NCI-H128 (cell line): ENCODE measurements around the gene WDR86.

ENCODE experiments used
- DNase-seq: peaks from one replicate; lab custom pipeline; 2025; ENCODE audit not compliant: unreplicated experiment; lab: John Stamatoyannopoulos, UW

Gene WDR86

DNA sequence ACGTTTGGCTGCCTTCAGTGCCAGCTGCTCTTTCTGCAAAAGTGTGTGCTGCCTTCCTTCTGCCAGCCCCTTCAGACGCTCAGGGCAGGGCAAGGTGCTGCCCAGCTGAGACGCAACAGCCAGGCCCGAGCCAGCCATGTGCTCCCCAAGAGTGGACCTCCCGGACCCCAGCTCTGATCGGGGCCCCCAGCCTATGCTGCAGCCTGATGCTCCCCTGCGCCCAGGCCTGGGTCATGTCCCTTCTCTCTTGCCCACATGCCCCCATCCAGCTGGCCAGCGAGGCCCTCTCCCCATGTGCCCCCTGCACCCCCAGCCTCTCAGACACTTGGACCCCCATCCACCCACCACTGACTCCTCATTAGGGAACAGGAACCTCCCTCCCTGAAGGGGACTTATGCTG is 17.8 kb downstream of the WDR86 start:
- DNase-seq, result no peak

GRCh38 chr7:151391358-151391730 is 18.5 kb downstream of the WDR86 start:
- DNase-seq, result no peak

DNA sequence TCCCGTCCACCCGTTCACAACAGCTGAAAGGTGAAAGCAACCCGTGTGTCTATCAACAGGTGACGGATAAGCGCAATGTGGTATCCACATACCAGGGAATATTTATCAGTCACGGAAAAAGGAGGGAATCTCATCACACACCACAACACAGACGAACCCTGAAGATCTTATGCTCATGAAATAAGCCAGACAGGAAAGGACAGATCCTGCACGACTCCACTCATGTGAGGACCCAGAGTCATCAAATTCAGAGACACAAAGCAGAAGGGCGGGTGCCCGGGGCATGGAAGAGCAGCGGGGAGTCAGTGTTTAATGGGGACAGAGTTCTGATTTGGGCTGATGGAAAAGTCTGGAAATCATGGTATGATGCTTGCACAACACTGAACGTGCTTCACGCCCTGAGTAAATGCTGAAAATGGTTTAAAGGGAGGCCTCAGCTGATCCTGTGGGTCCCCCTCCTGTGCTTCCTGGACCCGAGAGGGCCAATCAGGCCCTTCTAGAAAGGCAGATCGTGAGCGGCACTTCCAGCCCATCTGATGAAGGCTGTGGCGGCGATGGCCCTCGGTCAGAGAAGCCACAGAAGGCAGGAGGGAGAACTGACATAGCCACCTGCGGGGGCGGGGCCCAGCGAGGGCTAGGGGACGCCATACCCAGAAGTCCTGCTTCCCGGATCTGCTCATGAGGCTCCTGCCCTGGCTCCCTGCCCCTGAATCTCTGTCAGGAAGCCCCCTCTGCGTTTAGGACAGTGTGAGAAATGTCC is 19.1 kb downstream of the WDR86 start:
- DNase-seq, result no peak

DNA sequence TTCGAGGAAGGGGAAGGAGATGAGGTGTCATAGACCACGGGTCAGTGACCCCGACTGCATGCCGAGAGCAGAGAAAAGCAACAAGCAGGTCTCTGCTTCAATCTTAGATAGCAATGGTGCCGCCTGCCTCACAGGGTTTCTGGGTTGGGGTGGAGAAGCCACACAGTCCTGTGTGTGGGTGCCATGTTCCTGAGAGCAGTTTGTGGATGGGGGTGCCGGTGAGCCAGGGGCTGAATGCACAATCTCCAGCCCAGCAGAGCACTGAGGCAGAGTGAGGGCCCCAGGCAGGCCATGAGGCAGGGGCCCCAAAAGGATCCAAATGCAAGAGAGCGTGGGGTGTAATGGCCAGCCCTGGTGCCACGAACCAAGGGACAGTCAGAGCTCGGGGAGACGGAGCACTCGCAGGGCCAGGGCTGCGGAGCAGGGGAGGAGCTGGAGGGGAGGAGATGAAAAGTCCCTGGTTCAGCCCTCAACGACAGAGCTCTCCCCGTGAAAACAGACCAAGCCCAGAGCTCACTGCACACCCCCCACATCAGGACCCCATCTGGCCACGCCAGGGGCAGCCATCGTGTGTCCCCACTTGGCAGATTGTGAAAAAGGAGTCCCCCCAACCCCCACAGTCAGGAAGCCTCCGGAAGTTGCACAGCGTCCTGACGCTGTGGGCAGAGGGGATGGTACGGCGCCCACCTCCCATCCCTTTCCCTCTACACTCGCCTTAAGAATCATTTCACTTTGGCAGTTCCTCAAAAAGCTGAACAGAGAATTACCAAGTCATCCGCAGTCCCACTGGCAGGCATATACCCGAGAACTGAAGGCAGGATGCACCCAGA is 19.9 kb downstream of the WDR86 start:
- DNase-seq, result no peak

DNA sequence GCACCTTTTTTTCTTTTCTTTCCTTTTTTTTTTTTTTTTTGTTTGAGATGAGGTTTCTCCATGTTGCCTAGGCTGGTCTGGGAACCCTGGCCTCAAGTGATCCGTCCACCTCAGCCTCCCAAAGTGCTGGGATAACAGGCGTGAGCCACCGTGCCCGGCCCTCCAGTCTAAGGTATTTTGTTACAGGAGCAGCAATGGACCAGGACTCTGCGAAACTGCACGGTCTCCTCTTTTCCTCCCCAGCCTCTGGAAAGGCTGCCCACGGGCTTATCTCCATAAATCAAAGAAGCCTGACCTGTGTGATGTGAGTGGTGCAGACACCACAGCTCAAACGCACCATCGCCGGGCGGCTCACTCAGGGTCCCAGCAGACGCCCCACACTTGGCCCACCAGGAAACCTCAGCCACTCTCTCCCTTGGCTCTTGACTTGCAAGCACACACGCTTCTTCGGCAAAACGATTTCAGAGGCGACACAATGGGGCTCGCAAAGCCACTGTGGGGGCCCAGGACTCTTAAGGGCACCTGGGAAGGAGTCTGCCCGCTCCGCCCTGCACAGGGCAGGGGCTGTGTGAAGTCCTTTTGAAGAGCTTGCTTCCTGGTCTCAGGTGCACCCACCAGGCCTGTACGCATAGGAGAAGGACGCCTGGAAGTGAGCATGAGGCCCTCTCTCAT is 20.6 kb downstream of the WDR86 start:
- DNase-seq, result no peak

GRCh38 chr7:151388430-151388829 is 21.4 kb downstream of the WDR86 start:
- DNase-seq, result no peak

- DNase-seq, result no peak
These were observed 21.9 kb downstream of the WDR86 start for GRCh38 chr7:151388007-151388297.

DNA sequence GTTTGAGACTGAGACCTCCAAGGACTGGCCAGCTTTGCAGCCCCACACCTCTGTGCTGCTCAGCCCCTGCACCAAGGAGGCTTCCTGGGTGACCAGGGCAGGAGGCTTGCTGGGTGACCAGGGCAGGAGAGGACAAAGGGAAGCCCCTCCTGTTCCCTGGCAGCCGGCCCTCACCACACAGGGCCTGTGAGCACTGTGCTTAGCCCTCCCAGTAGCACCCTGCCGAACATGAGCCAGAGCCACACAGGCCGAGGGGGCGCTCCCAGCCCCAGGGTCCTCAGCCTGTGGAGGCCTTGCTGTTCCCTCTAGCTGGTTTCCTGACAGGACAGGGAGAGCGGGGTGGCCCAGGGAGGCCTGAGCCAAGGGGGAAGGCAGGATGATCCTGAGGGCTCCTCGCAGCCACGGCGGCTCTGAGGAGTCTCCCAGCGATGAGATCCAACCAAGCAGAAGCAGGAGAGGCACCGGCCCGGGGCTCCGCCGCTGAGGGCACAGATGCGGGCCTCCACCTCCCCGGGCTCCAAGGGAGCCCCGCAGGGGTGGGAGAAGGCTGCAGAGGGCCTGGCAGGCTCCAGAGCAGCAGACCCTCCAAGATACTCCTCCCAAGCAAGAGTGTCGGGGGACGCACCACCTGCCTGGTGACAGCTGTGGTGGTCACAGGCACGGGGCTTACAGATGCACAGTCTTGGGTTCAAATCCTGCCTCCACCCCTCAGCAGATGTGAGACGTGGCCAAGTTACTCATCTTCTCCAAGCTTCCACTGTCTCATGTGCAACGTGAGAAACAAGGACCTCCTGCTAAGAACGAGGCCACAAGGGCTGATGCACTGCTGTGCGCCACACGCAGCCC is 22.5 kb downstream of the WDR86 start:
- no peak for DNase-seq

GRCh38 chr7:151386301-151387160 is 23.3 kb downstream of the WDR86 start:
- DNase-seq, result no peak

DNA sequence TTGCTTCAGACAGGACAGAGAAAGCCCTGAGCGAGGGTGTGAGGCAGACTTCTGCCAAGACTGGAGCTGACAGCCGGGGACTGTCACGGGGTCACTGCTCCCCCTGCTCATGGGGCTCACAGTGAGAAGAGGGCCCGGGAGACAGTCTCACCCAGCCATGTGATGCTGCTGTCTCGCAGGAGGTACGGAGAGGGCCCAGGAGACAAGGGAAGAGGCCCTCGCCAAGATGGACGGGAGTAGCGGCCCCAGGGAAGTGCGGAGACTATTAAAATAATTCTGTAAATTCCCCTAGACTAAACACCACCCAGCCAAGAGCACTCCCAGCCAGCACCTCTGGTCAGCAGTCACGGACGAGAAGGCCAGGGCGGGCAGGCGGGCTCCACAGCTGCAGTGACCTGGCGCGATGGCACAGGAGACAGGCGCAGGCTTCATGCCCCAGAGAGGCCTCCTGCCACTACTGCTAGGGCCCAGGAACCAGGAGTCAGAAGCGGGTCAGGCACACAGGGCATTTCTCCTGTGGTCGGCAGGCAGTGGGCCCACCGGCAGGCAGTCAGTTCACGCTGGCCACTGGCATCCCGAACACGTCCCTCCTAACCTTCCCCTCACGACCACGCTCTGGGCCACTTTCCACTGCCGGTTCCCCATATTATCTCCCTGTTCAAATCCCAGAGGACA is 24.1 kb downstream of the WDR86 start:
- no peak for DNase-seq

DNA sequence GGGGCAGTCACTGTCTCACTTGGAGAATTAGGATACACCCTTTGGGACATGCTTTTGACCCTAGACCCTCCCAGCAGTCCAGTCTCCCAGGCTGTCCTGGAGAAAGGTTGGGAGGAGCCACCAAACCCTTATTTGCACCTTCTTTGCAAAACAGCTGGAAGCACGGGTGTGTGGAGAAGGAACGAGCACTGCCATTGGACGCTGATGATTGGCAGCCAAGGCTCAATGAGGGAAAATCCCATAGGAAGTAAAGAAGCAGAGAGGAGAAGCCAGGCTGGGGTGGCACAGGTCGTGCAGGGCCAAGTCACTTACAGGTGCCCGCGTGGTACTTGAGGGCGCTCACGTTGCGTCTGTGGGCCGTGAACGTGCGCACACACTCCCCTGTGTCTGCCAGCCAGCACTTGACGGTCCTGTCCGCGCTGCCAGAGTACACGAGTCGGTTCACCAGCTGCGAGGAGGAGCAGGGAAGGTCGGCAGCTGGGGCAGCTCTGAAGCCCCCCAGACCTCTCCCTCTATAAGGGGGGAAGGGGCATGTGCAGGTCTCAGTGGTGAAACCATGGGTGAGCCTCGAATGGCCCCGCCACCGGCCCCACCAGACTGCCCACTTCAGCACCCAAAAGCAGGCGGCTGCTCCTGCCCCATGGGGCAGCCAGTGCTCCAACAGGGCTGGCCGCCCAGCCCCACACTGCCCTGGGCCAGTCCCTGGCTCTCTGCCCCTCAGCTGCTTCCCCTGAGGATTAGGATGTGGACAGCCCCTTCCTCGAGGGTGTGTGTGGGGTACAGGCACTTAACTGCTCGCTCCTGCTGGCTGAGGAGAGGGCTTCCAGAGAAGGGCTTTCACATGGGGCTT is 24.8 kb downstream of the WDR86 start:
- DNase-seq, result no peak

DNA sequence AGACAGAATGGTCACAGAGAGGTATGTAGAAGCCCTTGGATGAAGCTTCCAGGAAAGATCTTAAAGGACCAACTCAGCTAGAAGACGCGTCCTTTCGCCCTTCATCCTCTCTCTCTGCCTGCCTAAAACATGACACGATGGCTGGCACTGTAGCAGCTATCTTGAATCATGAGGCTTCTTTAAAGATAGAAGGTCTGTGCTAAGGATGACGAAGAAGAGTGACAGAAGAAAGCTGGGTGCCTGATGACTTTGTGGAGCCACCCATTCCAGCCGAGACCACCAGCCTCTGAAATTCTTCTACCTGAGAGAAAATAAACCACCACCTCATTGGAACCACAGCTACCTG is 25.5 kb downstream of the WDR86 start:
- DNase-seq, result no peak

DNA sequence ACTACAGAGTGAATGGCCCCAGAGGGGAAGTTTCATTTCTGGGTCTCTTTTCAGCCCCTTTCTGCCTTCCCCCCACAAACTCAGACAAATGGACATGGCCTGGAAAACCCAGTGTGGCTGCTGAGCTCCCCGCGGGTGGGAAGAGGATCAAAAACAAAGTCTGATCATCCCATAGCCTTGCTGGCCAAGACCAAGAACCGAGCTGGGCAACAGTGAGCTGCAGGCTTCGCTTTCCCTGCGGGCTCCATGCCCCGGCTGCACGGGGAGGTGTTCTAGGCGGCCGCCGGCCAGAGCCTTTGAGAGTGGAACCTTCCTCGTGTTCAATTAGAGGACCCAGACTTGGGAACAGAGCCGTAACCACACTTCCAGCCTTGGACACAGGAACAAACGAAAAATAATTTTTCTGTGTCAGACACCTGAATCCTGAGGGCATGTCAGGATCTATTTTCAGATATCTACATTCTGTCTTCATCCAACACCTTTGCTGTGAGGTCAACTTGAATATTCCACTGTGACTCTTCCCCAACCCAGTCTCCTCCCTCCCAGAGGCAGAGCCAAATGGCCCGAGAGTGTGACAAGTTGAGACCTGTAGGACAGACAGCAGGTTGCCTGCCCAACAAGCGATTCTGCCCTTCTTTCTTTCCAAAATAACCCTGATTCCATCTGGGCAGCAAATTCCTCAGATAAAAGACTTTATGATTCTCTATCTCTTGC is 26.0 kb downstream of the WDR86 start:
- no peak for DNase-seq

DNA sequence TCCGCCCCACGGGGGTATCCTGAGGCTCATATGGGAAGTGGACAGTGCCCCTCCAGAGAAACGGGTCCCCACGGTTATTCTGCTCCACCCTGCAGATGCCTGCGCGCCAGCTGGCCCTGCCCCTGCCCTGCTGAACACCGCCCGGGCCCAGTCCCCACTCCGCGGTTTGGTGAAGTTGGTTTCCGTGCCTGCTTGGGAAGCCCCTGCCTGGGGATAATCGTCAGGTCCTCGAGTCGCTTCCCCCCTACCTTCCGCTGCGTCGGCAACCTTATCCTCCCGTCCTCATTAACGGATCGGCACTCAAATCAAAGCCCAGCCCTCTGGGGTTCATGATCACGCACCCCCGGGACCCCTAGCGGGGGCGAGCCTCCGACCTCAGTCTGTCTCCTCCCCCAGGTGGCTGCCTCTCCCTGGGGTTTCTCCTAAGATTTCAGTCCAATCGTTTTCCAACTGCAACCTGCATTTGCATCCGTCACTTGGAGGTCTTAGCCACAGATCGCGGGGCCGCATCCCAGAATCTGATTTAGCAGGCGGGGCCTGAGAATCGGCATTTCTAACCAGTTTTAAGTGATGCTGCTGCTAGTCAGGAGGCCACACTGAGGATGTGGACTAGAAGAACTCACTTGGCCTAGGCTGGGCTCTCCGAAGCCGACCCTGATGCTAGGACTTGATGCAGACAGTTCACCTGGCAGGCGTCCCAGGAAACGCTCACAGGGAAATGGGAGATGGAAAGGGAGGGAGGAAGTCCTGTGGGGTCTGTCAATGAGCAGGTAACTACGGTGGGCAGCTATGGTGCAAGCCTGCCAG is 27.6 kb downstream of the WDR86 start:
- no peak for DNase-seq

DNA sequence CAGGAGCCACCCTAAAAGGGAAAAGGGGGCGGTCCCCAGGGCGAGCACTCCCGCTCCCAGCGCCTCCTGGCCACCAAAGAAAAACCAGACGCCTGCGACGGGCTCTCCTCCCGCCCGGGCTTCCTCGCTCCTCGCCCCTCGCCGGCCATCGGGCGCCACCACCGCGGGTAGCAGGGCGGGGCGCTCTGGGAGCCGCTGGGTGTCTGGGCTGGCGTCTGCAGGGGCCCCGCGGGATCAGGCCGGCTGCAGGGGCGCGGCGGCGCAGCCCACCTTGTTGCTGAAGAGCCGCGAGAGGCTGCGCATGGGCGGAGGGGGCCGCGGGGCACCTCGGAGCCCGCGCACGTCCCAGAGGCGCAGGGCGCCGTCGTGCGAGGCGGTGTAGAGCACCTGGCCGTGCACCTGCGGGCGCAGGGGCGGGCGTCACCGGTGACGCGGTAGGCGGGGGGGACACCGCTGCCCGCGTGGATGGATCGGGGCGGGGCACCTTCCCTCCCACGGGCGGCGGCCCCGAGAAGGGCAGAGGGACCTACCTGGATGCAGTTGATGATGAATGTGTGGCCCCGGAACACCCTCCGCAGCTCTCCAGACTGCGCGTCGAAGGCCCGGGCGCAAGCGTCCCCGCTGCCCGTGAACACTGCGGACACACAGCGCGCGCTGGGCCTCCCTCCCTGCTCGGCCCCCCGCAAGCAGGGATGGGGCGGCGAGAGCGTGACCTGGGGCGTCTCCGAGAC is 28.3 kb downstream of the WDR86 start:
- DNase-seq, result no peak

DNA sequence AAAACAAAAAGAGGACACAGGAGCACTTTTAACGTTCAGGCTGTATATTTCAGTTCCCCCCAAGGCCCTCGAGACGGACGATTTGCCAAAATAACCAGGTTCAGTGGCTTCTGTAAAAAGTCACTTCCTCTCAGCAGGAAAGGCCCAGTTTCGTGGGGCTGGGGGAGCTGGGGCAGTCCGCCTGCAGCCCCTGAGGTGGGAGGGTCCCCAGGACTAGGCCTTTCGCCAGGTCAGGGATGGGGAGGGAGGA is 28.8 kb downstream of the WDR86 start:
- DNase-seq, result no peak
